GM23338 (cell line): Measurements from ENCODE around the gene JAKMIP1. TPM values are rescaled to one million over a fixed set of nuclear protein-coding genes. Genes with fewer than 3 reads are reported as not detected.

Experiments
- ATAC-seq: fragments of 200-7000 bp; cut with Tn5 transposase; 3 replicates; pipeline ENCODE4 v1.9.1; 2020
- DNase-seq: peaks from one replicate; pipeline ENCODE4 v3.0.0-alpha.2; 2015; ENCODE audit warnings: low spot score
- H2AFZ ChIP-seq: fragments of 200-600 bp; sonication (generic); 2 replicates; pipeline ENCODE4 v1.8.0; 2016; ENCODE audit warnings: antibody characterized with exemption, mild to moderate bottlenecking, moderate library complexity
- H3F3A ChIP-seq: fragments of 200-600 bp; sonication (generic); replicated peaks from 2 replicates; pipeline ENCODE4 v1.8.0; 2017; ENCODE audit warnings: antibody characterized with exemption, mixed run types, low read depth
- H3K27ac ChIP-seq: fragments of 200-600 bp; sonication (generic); 2 replicates; pipeline ENCODE4 v1.6.1; 2016; ENCODE audit warnings: low read depth
- H3K27me3 ChIP-seq: fragments of 200-600 bp; sonication (generic); 2 replicates; pipeline ENCODE4 v1.8.0; 2016; ENCODE audit warnings: mild to moderate bottlenecking, mixed run types, moderate library complexity; ENCODE audit not compliant: insufficient read depth
- H3K36me3 ChIP-seq: fragments of 200-600 bp; sonication (generic); 2 replicates; pipeline ENCODE4 v1.8.0; 2016; ENCODE audit warnings: mild to moderate bottlenecking; ENCODE audit not compliant: insufficient read depth
- H3K4me1 ChIP-seq: fragments of 200-600 bp; sonication (generic); 2 replicates; pipeline ENCODE4 v1.8.0; 2016; ENCODE audit warnings: mild to moderate bottlenecking, moderate library complexity; ENCODE audit not compliant: insufficient read depth
- H3K4me2 ChIP-seq: fragments of 200-600 bp; sonication (generic); 2 replicates; pipeline ENCODE4 v1.7.1; 2017; ENCODE audit warnings: mixed run types
- H3K4me3 ChIP-seq: fragments of 200-600 bp; sonication (generic); 2 replicates; pipeline ENCODE4 v1.6.1; 2016; ENCODE audit warnings: mixed run types
- H3K79me2 ChIP-seq: fragments of 200-600 bp; sonication (generic); replicated peaks from 2 replicates; pipeline ENCODE4 v1.8.0; 2017; ENCODE audit warnings: mild to moderate bottlenecking; ENCODE audit not compliant: insufficient read depth
- H3K9me2 ChIP-seq: fragments of 200-600 bp; sonication (generic); 2 replicates; pipeline ENCODE4 v1.8.0; 2017; ENCODE audit not compliant: insufficient read depth
- H4K20me1 ChIP-seq: fragments of 200-600 bp; sonication (generic); replicated peaks from 2 replicates; pipeline ENCODE4 v1.8.0; 2017; ENCODE audit warnings: mild to moderate bottlenecking; ENCODE audit not compliant: insufficient read depth
- H3K27ac Mint-ChIP-seq: 2 replicates; pipeline ENCODE4 v1.8.0; 2020; ENCODE audit warnings: inconsistent platforms, mild to moderate bottlenecking, moderate library complexity, mixed read lengths
- H3K27me3 Mint-ChIP-seq: 3 replicates; pipeline ENCODE4 v1.8.0; 2022; ENCODE audit warnings: low read depth, mild to moderate bottlenecking, moderate library complexity, mixed read lengths, inconsistent platforms; ENCODE audit not compliant: insufficient read depth, poor library complexity
- H3K36me3 Mint-ChIP-seq: 3 replicates; pipeline ENCODE4 v1.8.0; 2021; ENCODE audit warnings: low read depth, mild to moderate bottlenecking, inconsistent platforms, moderate library complexity, mixed read lengths
- H3K4me1 Mint-ChIP-seq: 3 replicates; pipeline ENCODE4 v1.8.0; 2020; ENCODE audit warnings: mild to moderate bottlenecking, inconsistent platforms, mixed read lengths
- H3K4me3 Mint-ChIP-seq: 3 replicates; pipeline ENCODE4 v1.8.0; 2021; ENCODE audit warnings: moderate library complexity, mild to moderate bottlenecking, inconsistent platforms, mixed read lengths
- H3K9me3 Mint-ChIP-seq: 3 replicates; pipeline ENCODE4 v1.8.0; 2020; ENCODE audit warnings: moderate library complexity, mild to moderate bottlenecking, inconsistent platforms, mixed read lengths
- CREB1 ChIP-seq: fragments of 250-450 bp; sonication (Bioruptor Pico); IDR thresholded peaks from 2 replicates; pipeline ENCODE4 v1.5.0; 2020; ENCODE audit warnings: low read depth, mild to moderate bottlenecking, moderate library complexity
- ETS1 ChIP-seq: IDR thresholded peaks from 2 replicates; pipeline ENCODE4 v1.6.1; 2016; ENCODE audit warnings: antibody characterized with exemption
- EZH2 ChIP-seq: fragments of 200-600 bp; sonication (generic); IDR thresholded peaks from one replicate; pipeline ENCODE4 v1.8.0; 2017; ENCODE audit warnings: antibody characterized with exemption, mild to moderate bottlenecking, low read depth; ENCODE audit not compliant: unreplicated experiment
- EZH2phosphoT487 ChIP-seq: fragments of 200-600 bp; sonication (generic); IDR thresholded peaks from one replicate; pipeline ENCODE4 v1.8.1; 2018; ENCODE audit warnings: antibody characterized with exemption; ENCODE audit not compliant: unreplicated experiment
- JUNB ChIP-seq: IDR thresholded peaks from one replicate; pipeline ENCODE4 v1.6.1; 2016; ENCODE audit warnings: antibody characterized with exemption; ENCODE audit not compliant: unreplicated experiment
- NANOG ChIP-seq: IDR thresholded peaks from 2 replicates; pipeline ENCODE4 v1.6.1; 2016; ENCODE audit warnings: antibody characterized with exemption, borderline replicate concordance
- POLR2AphosphoS5 ChIP-seq: IDR thresholded peaks from 2 replicates; pipeline ENCODE4 v1.6.1; 2016; ENCODE audit warnings: antibody characterized with exemption, low read depth
- STAT1 ChIP-seq: IDR thresholded peaks from one replicate; pipeline ENCODE4 v1.6.1; 2016; ENCODE audit warnings: antibody characterized with exemption; ENCODE audit not compliant: unreplicated experiment
- ZNF114 ChIP-seq: fragments of 250-450 bp; sonication (Bioruptor Pico); IDR thresholded peaks from 2 replicates; pipeline ENCODE4 v1.5.0; 2020; ENCODE audit warnings: mild to moderate bottlenecking, moderate library complexity
- ZNF331 ChIP-seq: fragments of 250-450 bp; sonication (Bioruptor Pico); IDR thresholded peaks from 2 replicates; pipeline ENCODE4 v1.5.0; 2020; ENCODE audit warnings: low read depth, mild to moderate bottlenecking, moderate library complexity
- ZNF462 ChIP-seq: fragments of 250-450 bp; sonication (Bioruptor Pico); IDR thresholded peaks from 2 replicates; pipeline ENCODE4 v1.5.0; 2020; ENCODE audit warnings: mild to moderate bottlenecking, moderate library complexity
- polyA plus RNA-seq: library from polyadenylated mRNA; unstranded; fragments of >200 nt; fragmentation: Nextera tagmentation; extraction: Ambion mirVana; gene quantifications from 2 replicates; pipeline ENCODE4 v1.2.1, GENCODE V29; 2016
- total RNA-seq: library from RNA; depleted of rRNA; stranded (reverse); fragments of >200 nt; shearing (Covaris generic); gene quantifications from 2 replicates; pipeline ENCODE4 v1.2.3, GENCODE V29; 2014
- TF ChIP-seq, protein P1 (sequence below), 2 experiments: fragments of 200-600 bp in 1 of 2; sonication (generic) in 1 of 2; conservative IDR thresholded peaks; 2 replicates each; pipeline versions ENCODE4 v1.5.1 to v1.6.1; 2016 to 2017; ENCODE audit warnings: antibody characterized with exemption in 2 of 2, low read depth in 2 of 2, mild to moderate bottlenecking in 2 of 2, moderate library complexity in 1 of 2
- TF ChIP-seq, protein P2 (sequence below): IDR thresholded peaks from one replicate; pipeline ENCODE4 v1.6.1; 2018; ENCODE audit warnings: antibody characterized with exemption; ENCODE audit not compliant: unreplicated experiment

The JAKMIP1 gene
- total and polyA plus RNA-seq, 2 experiments from 2014 or later = 4.6 to 5.1 TPM

DNA sequence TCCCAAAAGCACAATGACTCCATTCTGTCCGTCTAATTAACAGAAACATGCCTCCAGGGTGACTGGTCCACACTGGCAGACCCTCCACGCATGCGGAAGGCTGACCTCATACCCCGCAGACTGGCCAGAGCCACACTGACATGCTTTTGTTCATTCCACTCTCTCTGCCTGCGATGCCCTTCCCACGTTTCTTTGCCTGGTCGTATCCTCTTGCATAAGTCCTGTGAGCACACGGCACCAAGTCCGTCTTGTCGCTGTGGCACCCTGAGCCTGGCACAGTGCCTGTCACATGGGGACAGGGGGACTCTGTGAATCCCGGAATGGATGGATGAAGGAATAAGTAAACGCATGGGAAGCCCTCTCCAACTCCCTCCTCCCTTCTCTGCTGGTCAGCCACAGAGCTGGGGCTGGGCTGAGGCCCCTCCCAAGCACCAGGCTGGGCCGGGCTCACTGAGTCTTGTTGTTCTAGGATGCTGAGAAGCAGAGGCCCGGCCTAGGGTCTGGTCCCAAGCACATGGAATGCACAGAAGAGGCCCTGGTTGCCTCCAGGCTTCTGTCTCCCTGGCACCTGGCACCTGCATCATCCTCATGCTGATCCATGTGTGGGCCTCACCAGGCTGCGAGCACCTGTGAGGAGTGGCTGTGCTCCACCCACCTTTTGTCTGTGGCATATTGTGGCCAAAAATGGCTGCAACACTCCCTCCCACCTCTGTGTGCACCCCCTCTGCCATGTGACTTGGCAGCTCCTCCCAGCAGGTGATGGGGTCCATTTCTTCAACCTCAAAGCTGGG lies 143.2 kb downstream of the JAKMIP1 start:
- H3K27ac Mint-ChIP-seq = no peak overlapping the region
- H4K20me1 ChIP-seq = no peaks in the 10 kb centered on the region
- no peaks in the 10 kb centered on the region; the same call in 1 of the 2 replicates for H3K36me3 ChIP-seq
- no peak overlapping the region for H3K27ac ChIP-seq
- TF ChIP-seq POLR2AphosphoS5 (no peak), EZH2phosphoT487 (no peak), CREB1 (no peak), EZH2 (no peak), ZNF462 (CRISPR knock-in tag) (no peak), JUNB (no peak), ZNF114 (CRISPR knock-in tag) (no peak), ZNF331 (no peak), STAT1 (no peak), NANOG (no peak), ETS1 (no peak)
- TF ChIP-seq, protein P1, sequence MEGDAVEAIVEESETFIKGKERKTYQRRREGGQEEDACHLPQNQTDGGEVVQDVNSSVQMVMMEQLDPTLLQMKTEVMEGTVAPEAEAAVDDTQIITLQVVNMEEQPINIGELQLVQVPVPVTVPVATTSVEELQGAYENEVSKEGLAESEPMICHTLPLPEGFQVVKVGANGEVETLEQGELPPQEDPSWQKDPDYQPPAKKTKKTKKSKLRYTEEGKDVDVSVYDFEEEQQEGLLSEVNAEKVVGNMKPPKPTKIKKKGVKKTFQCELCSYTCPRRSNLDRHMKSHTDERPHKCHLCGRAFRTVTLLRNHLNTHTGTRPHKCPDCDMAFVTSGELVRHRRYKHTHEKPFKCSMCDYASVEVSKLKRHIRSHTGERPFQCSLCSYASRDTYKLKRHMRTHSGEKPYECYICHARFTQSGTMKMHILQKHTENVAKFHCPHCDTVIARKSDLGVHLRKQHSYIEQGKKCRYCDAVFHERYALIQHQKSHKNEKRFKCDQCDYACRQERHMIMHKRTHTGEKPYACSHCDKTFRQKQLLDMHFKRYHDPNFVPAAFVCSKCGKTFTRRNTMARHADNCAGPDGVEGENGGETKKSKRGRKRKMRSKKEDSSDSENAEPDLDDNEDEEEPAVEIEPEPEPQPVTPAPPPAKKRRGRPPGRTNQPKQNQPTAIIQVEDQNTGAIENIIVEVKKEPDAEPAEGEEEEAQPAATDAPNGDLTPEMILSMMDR (conservative IDR thresholded peaks at IDR 0.05; ENCODE audit: low read depth in 2 of 2) = no peak
- TF ChIP-seq, protein P2, sequence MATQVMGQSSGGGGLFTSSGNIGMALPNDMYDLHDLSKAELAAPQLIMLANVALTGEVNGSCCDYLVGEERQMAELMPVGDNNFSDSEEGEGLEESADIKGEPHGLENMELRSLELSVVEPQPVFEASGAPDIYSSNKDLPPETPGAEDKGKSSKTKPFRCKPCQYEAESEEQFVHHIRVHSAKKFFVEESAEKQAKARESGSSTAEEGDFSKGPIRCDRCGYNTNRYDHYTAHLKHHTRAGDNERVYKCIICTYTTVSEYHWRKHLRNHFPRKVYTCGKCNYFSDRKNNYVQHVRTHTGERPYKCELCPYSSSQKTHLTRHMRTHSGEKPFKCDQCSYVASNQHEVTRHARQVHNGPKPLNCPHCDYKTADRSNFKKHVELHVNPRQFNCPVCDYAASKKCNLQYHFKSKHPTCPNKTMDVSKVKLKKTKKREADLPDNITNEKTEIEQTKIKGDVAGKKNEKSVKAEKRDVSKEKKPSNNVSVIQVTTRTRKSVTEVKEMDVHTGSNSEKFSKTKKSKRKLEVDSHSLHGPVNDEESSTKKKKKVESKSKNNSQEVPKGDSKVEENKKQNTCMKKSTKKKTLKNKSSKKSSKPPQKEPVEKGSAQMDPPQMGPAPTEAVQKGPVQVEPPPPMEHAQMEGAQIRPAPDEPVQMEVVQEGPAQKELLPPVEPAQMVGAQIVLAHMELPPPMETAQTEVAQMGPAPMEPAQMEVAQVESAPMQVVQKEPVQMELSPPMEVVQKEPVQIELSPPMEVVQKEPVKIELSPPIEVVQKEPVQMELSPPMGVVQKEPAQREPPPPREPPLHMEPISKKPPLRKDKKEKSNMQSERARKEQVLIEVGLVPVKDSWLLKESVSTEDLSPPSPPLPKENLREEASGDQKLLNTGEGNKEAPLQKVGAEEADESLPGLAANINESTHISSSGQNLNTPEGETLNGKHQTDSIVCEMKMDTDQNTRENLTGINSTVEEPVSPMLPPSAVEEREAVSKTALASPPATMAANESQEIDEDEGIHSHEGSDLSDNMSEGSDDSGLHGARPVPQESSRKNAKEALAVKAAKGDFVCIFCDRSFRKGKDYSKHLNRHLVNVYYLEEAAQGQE = no peak
- no peak overlapping the region for H3K4me3 ChIP-seq
- no peaks in the 10 kb centered on the region for H3K9me2 ChIP-seq
- DNase-seq (no peak), ATAC-seq (no peak)
- H3K4me2 ChIP-seq = no peak overlapping the region
- H3K9me3 Mint-ChIP-seq = peaks cover 45% of the 10 kb centered on the region
- H3F3A ChIP-seq = no peaks in the 10 kb centered on the region
- no peaks in the 10 kb centered on the region for H3K4me1 Mint-ChIP-seq
- H3K79me2 ChIP-seq = no peaks in the 10 kb centered on the region
- H2AFZ ChIP-seq = no peak overlapping the region
- H3K4me1 ChIP-seq = no peaks in the 10 kb centered on the region
- H3K36me3 Mint-ChIP-seq = peaks cover 49% of the 10 kb centered on the region
- H3K27me3 ChIP-seq = no peaks in the 10 kb centered on the region
- no peak overlapping the region for H3K4me3 Mint-ChIP-seq
- peaks cover 2% of the 10 kb centered on the region for H3K27me3 Mint-ChIP-seq
